Raji (cell line): Measurements from ENCODE around the gene SLF1.

Experiments
- POLR2A ChIP-seq: IDR thresholded peaks from 2 replicates; pipeline ENCODE4 v1.6.1; 2011; ENCODE audit warnings: low read depth, low read length, control low read depth; ENCODE audit not compliant: insufficient read depth

The SLF1 gene

GRCh38 chr5:94691949-94692348, 73.5 kb downstream of the SLF1 start:
- TF ChIP-seq POLR2A: no peak

GRCh38 chr5:94692581-94692980, 74.1 kb downstream of the SLF1 start:
- TF ChIP-seq POLR2A: no peak

- TF ChIP-seq POLR2A: no peak
These were observed 74.8 kb downstream of the SLF1 start for GRCh38 chr5:94693043-94693822.

- TF ChIP-seq POLR2A: no peak
These were observed 75.4 kb downstream of the SLF1 start for GRCh38 chr5:94693845-94694370.

- no peak for TF ChIP-seq POLR2A
These were observed 76.2 kb downstream of the SLF1 start for GRCh38 chr5:94694671-94695070.

GRCh38 chr5:94698197-94698596, 79.7 kb downstream of the SLF1 start:
- TF ChIP-seq POLR2A: no peak

GRCh38 chr5:94699562-94699961, 81.1 kb downstream of the SLF1 start:
- no peak for TF ChIP-seq POLR2A

GRCh38 chr5:94700592-94700991, 82.1 kb downstream of the SLF1 start:
- TF ChIP-seq POLR2A: no peak

- TF ChIP-seq POLR2A: no peak
These were observed 84.3 kb downstream of the SLF1 start for GRCh38 chr5:94702729-94703128.

GRCh38 chr5:94705427-94705826, 87.0 kb downstream of the SLF1 start:
- TF ChIP-seq POLR2A: no peak

- TF ChIP-seq POLR2A: no peak
These were observed 88.9 kb downstream of the SLF1 start for GRCh38 chr5:94707359-94707758.

GRCh38 chr5:94709277-94709676, 90.8 kb downstream of the SLF1 start:
- TF ChIP-seq POLR2A: no peak

GRCh38 chr5:94711785-94712184, 93.3 kb downstream of the SLF1 start:
- TF ChIP-seq POLR2A: no peak

- TF ChIP-seq POLR2A: no peak
These were observed 97.3 kb downstream of the SLF1 start for GRCh38 chr5:94715768-94716167.

GRCh38 chr5:94725142-94725541, 106.7 kb downstream of the SLF1 start:
- no peak for TF ChIP-seq POLR2A

- no peak for TF ChIP-seq POLR2A
These were observed 113.0 kb downstream of the SLF1 start for GRCh38 chr5:94731471-94731870.

GRCh38 chr5:94736498-94736897, 118.0 kb downstream of the SLF1 start:
- no peak for TF ChIP-seq POLR2A
